K562 (cell line): ENCODE data around the gene SORL1-AS1.
A peak's percentile ranks its signal among the peaks of the same experiment; 100 is the strongest.

Experiments used
- ATAC-seq: fragments of 200-7000 bp; cut with Tn5 transposase; 3 replicates; pipeline ENCODE4 v1.9.1; 2020; ENCODE audit warnings: moderate library complexity
- BruUV-seq: library from RNA; stranded (reverse); fragments of 400-500 nt; replicated peaks from 2 replicates; lab custom pipeline; 2021; lab: Mats Ljungman, UMichigan
- CTCF ChIA-PET: fragments of 300-600 bp; formaldehyde crosslinking; extraction: SDS; loops from one replicate; lab custom pipeline; 2021; ENCODE audit warnings: low intra/inter-chr PET ratio; lab: Yijun Ruan, JAX
- POLR2A ChIA-PET: fragments of 300-600, 350-650 bp; sonication (Branson Sonifier 250); formaldehyde crosslinking; extraction: SDS; loops from one replicate; lab custom pipeline; 2021; ENCODE audit warnings: antibody characterized with exemption, inconsistent platforms; lab: Yijun Ruan, JAX
- DNase-seq, 4 experiments: peaks; one replicate each; pipeline versions ENCODE4 v3.0.0 to v3.0.0-alpha.2; 2011 to 2018; ENCODE audit warnings: low spot score in 3 of 4, mixed read lengths in 3 of 4; ENCODE audit errors: extremely low read depth in 1 of 4
- FAIRE-seq: peaks from 2 replicates; lab custom pipeline; 2011; peaks lifted over from hg19 to GRCh38; lab: Jason Lieb, UNC
- H2AFZ ChIP-seq: 2 replicates; pipeline ENCODE4 v1.6.0; 2011; ENCODE audit warnings: low read depth, low read length, control low read depth, inconsistent platforms
- H3K27ac ChIP-seq: fragments of 200-600 bp; 3 replicates; pipeline ENCODE4 v1.8.0; 2011; ENCODE audit warnings: low read depth, mild to moderate bottlenecking, control low read depth, inconsistent platforms, low read length, moderate library complexity, mixed read lengths; ENCODE audit errors: extremely low read depth
- H3K27me3 ChIP-seq, 2 experiments: fragments of 300-600 bp in 1 of 2; 2 replicates in 1 of 2; 3 replicates in 1 of 2; pipeline versions ENCODE4 v1.6.0 to v1.8.0; 2011; ENCODE audit warnings: inconsistent platforms in 2 of 2, low read length in 2 of 2, mild to moderate bottlenecking in 1 of 2, mixed read lengths in 1 of 2, moderate library complexity in 1 of 2; ENCODE audit not compliant: control insufficient read depth in 2 of 2, insufficient read depth in 2 of 2
- H3K36me3 ChIP-seq: fragments of 300-600 bp; 3 replicates; pipeline ENCODE4 v1.8.0; 2011; ENCODE audit warnings: mild to moderate bottlenecking, low read length, inconsistent platforms; ENCODE audit not compliant: control insufficient read depth, insufficient read depth
- H3K4me1 ChIP-seq, 2 experiments: fragments of 200-600 bp in 1 of 2; replicated peaks in 1 of 2; 2 replicates in 1 of 2; 3 replicates in 1 of 2; pipeline versions ENCODE4 v1.5.1 to v1.8.0; 2011; ENCODE audit warnings: inconsistent platforms in 2 of 2, low read length in 2 of 2, mild to moderate bottlenecking in 1 of 2, mixed read lengths in 1 of 2, moderate library complexity in 1 of 2; ENCODE audit not compliant: control insufficient read depth in 2 of 2, insufficient read depth in 2 of 2
- H3K4me2 ChIP-seq: 2 replicates; pipeline ENCODE4 v1.6.1; 2011; ENCODE audit warnings: low read length, control low read depth, inconsistent platforms, mixed read lengths; ENCODE audit not compliant: insufficient read depth
- H3K4me3 ChIP-seq: fragments of 200-600 bp; sonication (generic), shearing (Covaris generic); 2 replicates; pipeline ENCODE4 v1.5.1; 2016; ENCODE audit warnings: control low read depth, inconsistent platforms
- H3K79me2 ChIP-seq: fragments of 200-600 bp; 3 replicates; pipeline ENCODE4 v1.8.0; 2011; ENCODE audit warnings: low read length, inconsistent platforms; ENCODE audit not compliant: control insufficient read depth, insufficient read depth
- H3K9ac ChIP-seq, 2 experiments: 2 replicates each; pipeline versions ENCODE4 v1.6.0 to v1.6.1; 2011; ENCODE audit warnings: low read depth in 2 of 2, low read length in 2 of 2, control low read depth in 1 of 2, inconsistent platforms in 1 of 2, mild to moderate bottlenecking in 1 of 2, mixed read lengths in 1 of 2; ENCODE audit not compliant: insufficient read depth in 1 of 2
- H3K9me1 ChIP-seq: one replicate; pipeline ENCODE4 v1.6.0; 2011; ENCODE audit warnings: inconsistent platforms, mild to moderate bottlenecking, low read length, moderate library complexity; ENCODE audit not compliant: control insufficient read depth, insufficient read depth
- H3K9me3 ChIP-seq: replicated peaks from 2 replicates; pipeline ENCODE4 v1.5.1; 2011; ENCODE audit warnings: low read depth, low read length, inconsistent platforms; ENCODE audit not compliant: control insufficient read depth, insufficient read depth
- H4K20me1 ChIP-seq: replicated peaks from 2 replicates; pipeline ENCODE4 v1.6.1; 2011; ENCODE audit warnings: low read length, inconsistent platforms, mixed read lengths; ENCODE audit not compliant: control insufficient read depth, insufficient read depth
- ARID1B ChIP-seq: fragments of 450-650 bp; IDR thresholded peaks from 2 replicates; pipeline ENCODE4 v1.6.1; 2016; ENCODE audit warnings: antibody characterized with exemption, mild to moderate bottlenecking, inconsistent platforms
- BHLHE40 ChIP-seq: IDR thresholded peaks from 2 replicates; pipeline ENCODE4 v1.6.1; 2011; ENCODE audit warnings: low read length, improper control_type of control experiment
- HMG20B ChIP-seq: fragments of 250-450 bp; sonication (Bioruptor Pico); IDR thresholded peaks from 2 replicates; pipeline ENCODE4 v1.5.0; 2021; ENCODE audit warnings: mild to moderate bottlenecking
- KDM5B ChIP-seq: fragments of 200-600 bp; sonication (generic); IDR thresholded peaks from 2 replicates; pipeline ENCODE4 v1.6.1; 2012; ENCODE audit warnings: low read depth, mild to moderate bottlenecking, moderate library complexity, low read length, control low read depth, inconsistent platforms; ENCODE audit not compliant: insufficient replicate concordance
- NFIC ChIP-seq: fragments of 450-650 bp; IDR thresholded peaks from 2 replicates; pipeline ENCODE4 v1.6.1; 2017; ENCODE audit warnings: mild to moderate bottlenecking, inconsistent platforms
- ZNF175 ChIP-seq: fragments of 200-800 bp; sonication (Bioruptor generic); IDR thresholded peaks from 2 replicates; pipeline ENCODE4 v1.6.1; 2016; ENCODE audit warnings: low read depth, mild to moderate bottlenecking, missing genetic modification characterization, missing compliant biosample characterization
- ZNF263 ChIP-seq: sonication (generic); formaldehyde crosslinking; IDR thresholded peaks from 2 replicates; pipeline ENCODE4 v1.8.0; 2022; ENCODE audit warnings: mild to moderate bottlenecking, missing genetic modification reagents, borderline replicate concordance
- ZNF699 ChIP-seq: fragments of 250-450 bp; sonication (Bioruptor Pico); IDR thresholded peaks from 2 replicates; pipeline ENCODE4 v1.8.0; 2021; ENCODE audit warnings: mild to moderate bottlenecking, moderate library complexity; ENCODE audit not compliant: insufficient replicate concordance
- ZNF778 ChIP-seq: fragments of 450-650 bp; formaldehyde crosslinking; IDR thresholded peaks from 2 replicates; pipeline ENCODE4 v1.4.0; 2020; ENCODE audit warnings: mild to moderate bottlenecking, moderate library complexity
- ZSCAN29 ChIP-seq: fragments of 450-650 bp; IDR thresholded peaks from 2 replicates; pipeline ENCODE4 v1.6.1; 2017
- WGBS: fragments of 100-300 bp; shearing (Covaris generic); methylation state at CpG from one replicate; pipeline ENCODE4 v1.1.6; 2016; ENCODE audit warnings: low coverage, mixed read lengths; ENCODE audit not compliant: insufficient coverage; ENCODE audit errors: missing lambda C conversion rate; 5-methylcytosine and 5-hydroxymethylcytosine counted together
- in situ Hi-C: fragments of 300-500 bp; cut with MboI; formaldehyde crosslinking; loops from 4 replicates; pipeline ENCODE4 v1.15.0; 2018; ENCODE audit warnings: inconsistent platforms, mixed read lengths
- intact Hi-C: fragments of 100-400 bp; cut with micrococcal nuclease; formaldehyde crosslinking; loops from 2 replicates; pipeline ENCODE4 v1.14.2; 2022

Gene SORL1-AS1

DNA sequence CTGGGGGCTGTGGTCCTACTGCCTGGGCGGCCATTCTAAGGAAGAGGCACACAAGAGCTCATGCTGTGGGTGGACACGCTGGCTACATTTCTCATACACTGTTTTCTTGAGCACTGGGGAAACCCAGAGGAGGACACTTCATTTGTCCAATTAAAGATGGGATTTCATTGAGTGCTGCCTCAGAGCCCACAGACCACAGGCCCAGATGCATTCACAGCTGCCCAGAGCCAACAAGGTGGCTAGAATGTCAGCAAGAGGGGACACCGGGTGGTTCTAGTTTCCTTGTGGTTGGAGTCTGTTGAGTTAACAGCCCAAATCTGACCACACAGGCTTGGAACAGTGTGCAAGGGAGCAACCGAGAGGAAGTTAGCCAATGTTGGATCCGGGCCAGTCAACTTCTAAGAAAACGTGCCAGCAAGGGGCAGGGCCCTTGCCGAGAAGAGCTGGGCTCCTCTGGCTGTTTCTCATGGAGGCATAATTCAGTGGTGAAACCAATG, 35.7 kb downstream of the SORL1-AS1 start:
- H4K20me1 ChIP-seq: no peaks in the 10 kb centered on the region
- BruUV-seq: no TSS peak
- H3K9ac ChIP-seq: no peak overlapping the region
- H3K79me2 ChIP-seq: no peaks in the 10 kb centered on the region
- H3K4me1 ChIP-seq: no peaks in the 10 kb centered on the region; a peak in 1 of 5 replicates
- intact Hi-C loops (no loop called here), in situ Hi-C loops (no loop called here)
- no peak for DNase-seq
- H3K27me3 ChIP-seq: peaks cover 0 to 3% of the 10 kb centered on the region in 2 experiments; a peak in 1 of 5 replicates
- TF ChIP-seq ARID1B: no peak
- no peak for TF ChIP-seq ZNF699 (CRISPR knock-in tag)
- TF ChIP-seq ZNF263: no peak
- peak; percentile 62; the same call in 1 of the 2 replicates for TF ChIP-seq BHLHE40
- no peak for ATAC-seq
- no peak overlapping the region for H3K27ac ChIP-seq
- no peak overlapping the region for H3K4me2 ChIP-seq
- no peaks in the 10 kb centered on the region for H3K36me3 ChIP-seq
- ChIA-PET CTCF (no interaction called here), POLR2A (no interaction called here)
- WGBS: 2% methylated on average over 7 of the region's 7 CpGs
- no peak overlapping the region for H3K4me3 ChIP-seq
- no peak overlapping the region for H2AFZ ChIP-seq
- no peaks in the 10 kb centered on the region for H3K9me1 ChIP-seq
- no peak for FAIRE-seq
- no peaks in the 10 kb centered on the region for H3K9me3 ChIP-seq

DNA sequence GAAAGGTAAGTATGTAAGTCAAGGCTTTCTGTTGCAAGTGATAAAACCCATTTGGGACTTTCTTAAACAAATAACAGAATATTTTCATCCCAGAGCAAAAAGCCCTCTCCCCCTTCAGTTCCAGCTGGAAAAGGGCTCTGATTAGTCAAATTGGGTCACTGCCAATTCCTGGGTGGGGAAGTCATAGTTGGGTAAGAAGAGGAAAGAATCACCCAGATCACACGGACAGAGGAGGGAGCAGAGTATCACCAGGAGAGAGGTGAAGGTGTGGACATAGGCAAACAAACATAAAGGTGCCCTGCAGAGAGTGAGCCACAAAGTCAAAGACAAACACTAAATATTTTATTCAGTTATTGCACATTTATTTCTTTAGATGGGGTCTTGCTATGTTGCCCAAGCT, 36.9 kb downstream of the SORL1-AS1 start:
- no peaks in the 10 kb centered on the region; a peak in 1 of 5 replicates for H3K4me1 ChIP-seq
- H4K20me1 ChIP-seq: no peaks in the 10 kb centered on the region
- no peak overlapping the region for H3K27ac ChIP-seq
- TF ChIP-seq ZSCAN29: no peak
- no peak for TF ChIP-seq HMG20B (CRISPR knock-in tag)
- peak; percentile 22; the same call in 1 of the 2 replicates for TF ChIP-seq NFIC
- TF ChIP-seq KDM5B: no peak
- TF ChIP-seq ZNF778: no peak
- TF ChIP-seq ZNF175 (CRISPR knock-in tag): no peak
- FAIRE-seq (no peak), DNase-seq (no peak), ATAC-seq (no peak)
- ChIA-PET CTCF (no interaction called here), POLR2A (no interaction called here)
- no peak overlapping the region for H3K4me3 ChIP-seq
- in situ Hi-C loops: no loop called here
- no TSS peak for BruUV-seq
- peaks cover 0 to 3% of the 10 kb centered on the region in 2 experiments; a peak in 1 of 5 replicates for H3K27me3 ChIP-seq
- no peaks in the 10 kb centered on the region for H3K9me3 ChIP-seq
- no peaks in the 10 kb centered on the region for H3K79me2 ChIP-seq
- WGBS: 0% methylated on average over 1 of the region's 1 CpG
- H2AFZ ChIP-seq: no peak overlapping the region
- no peak overlapping the region for H3K9ac ChIP-seq
- no peaks in the 10 kb centered on the region for H3K9me1 ChIP-seq
- no peak overlapping the region for H3K4me2 ChIP-seq
- no peaks in the 10 kb centered on the region for H3K36me3 ChIP-seq
- intact Hi-C loops: no loop called here
